GM18870 (cell line): Measurements from ENCODE around the gene FRAS1.
"Not testable (repeated sequence)": the region's sequence is repeated elsewhere in the genome, so short reads cannot be mapped to it uniquely, and the experiment has no call there.

ENCODE experiments used
- ATAC-seq: cut with Tn5 transposase; IDR thresholded peaks from one replicate; pipeline ENCODE4 v1.9.1; 2021; ENCODE audit warnings: moderate library complexity; ENCODE audit not compliant: unreplicated experiment

The FRAS1 gene

GRCh38 chr4:78058591-78059523 lies 1.7 kb downstream of the FRAS1 start:
- ATAC-seq = no peak

- ATAC-seq = peak; percentile 45
These were observed 2.4 kb downstream of the FRAS1 start for GRCh38 chr4:78059524-78059889.

GRCh38 chr4:78059938-78060337 lies 2.8 kb downstream of the FRAS1 start:
- no peak for ATAC-seq

GRCh38 chr4:78061939-78062570 lies 4.9 kb downstream of the FRAS1 start:
- no peak for ATAC-seq

GRCh38 chr4:78065508-78066192 lies 8.5 kb downstream of the FRAS1 start:
- ATAC-seq = no peak

GRCh38 chr4:78068481-78068880 lies 11.4 kb downstream of the FRAS1 start:
- ATAC-seq = no peak

- no peak for ATAC-seq
These were observed 12.2 kb downstream of the FRAS1 start for GRCh38 chr4:78069319-78069718.

- no peak for ATAC-seq
These were observed 12.7 kb downstream of the FRAS1 start for GRCh38 chr4:78069859-78070258.

- no peak for ATAC-seq
These were observed 13.7 kb downstream of the FRAS1 start for GRCh38 chr4:78070731-78071282.

GRCh38 chr4:78074759-78075158 lies 17.6 kb downstream of the FRAS1 start:
- no peak for ATAC-seq

GRCh38 chr4:78075986-78076385 lies 18.9 kb downstream of the FRAS1 start:
- no peak for ATAC-seq

- ATAC-seq = no peak
These were observed 21.0 kb downstream of the FRAS1 start for GRCh38 chr4:78078101-78078500.

GRCh38 chr4:78079726-78080430 lies 22.8 kb downstream of the FRAS1 start:
- no peak for ATAC-seq

- ATAC-seq = no peak
These were observed 24.4 kb downstream of the FRAS1 start for GRCh38 chr4:78081541-78081940.

- no peak for ATAC-seq
These were observed 25.9 kb downstream of the FRAS1 start for GRCh38 chr4:78083035-78083434.

- ATAC-seq = no peak
These were observed 34.4 kb downstream of the FRAS1 start for GRCh38 chr4:78091534-78091933.

GRCh38 chr4:78092350-78092749 lies 35.2 kb downstream of the FRAS1 start:
- ATAC-seq = not testable (repeated sequence)

GRCh38 chr4:78092850-78093249 lies 35.7 kb downstream of the FRAS1 start:
- ATAC-seq = no peak

- no peak for ATAC-seq
These were observed 38.0 kb downstream of the FRAS1 start for GRCh38 chr4:78095081-78095480.

- no peak for ATAC-seq
These were observed 41.9 kb downstream of the FRAS1 start for GRCh38 chr4:78099058-78099457.

GRCh38 chr4:78100060-78100459 lies 42.9 kb downstream of the FRAS1 start:
- no peak for ATAC-seq
